T-helper 2 cell treated with Interferon-gamma antibody and Interleukin-4, amounts not matched to agents 100 ng/mL and 5 ng/mL, for 36 hours (primary cell): Measurements from ENCODE around the gene ZBTB42. TPM values are rescaled to one million over a fixed set of nuclear protein-coding genes. Genes with fewer than 3 reads are reported as not detected.

Source experiments
- intact Hi-C: fragments of 100-400 bp; cut with micrococcal nuclease; formaldehyde crosslinking; loops from one replicate; pipeline ENCODE4 v1.15.1; 2023
- total RNA-seq: library from RNA; stranded (reverse); gene quantifications from 2 replicates; pipeline ENCODE4 v1.2.3, GENCODE V29; 2022

ZBTB42 gene
- total RNA-seq, result 5.4 and 5.5 TPM in 2 replicates

GRCh38 chr14:104800771-104801519, at the start of gene ZBTB42:
ZBTB42 (plus strand) TSS chr14:104801101; CDS start chr14:104801198, 97 bp downstream.
- intact Hi-C loops, result loop anchor here (1.0 to 2.0 kb wide), 3 partner anchors 25 to 48 kb away; partner anchors contain the start of gene SIVA1

GRCh38 chr14:104751539-104752422, 49.1 kb upstream of the ZBTB42 start:
- intact Hi-C loops, result loop anchor here (2.0 kb wide), 3 partner anchors 27 to 269 kb away; partner anchors contain the start of genes ADSS1 and CDCA4

- intact Hi-C loops, result loop anchor here (2.0 kb wide), 3 partner anchors 28 to 268 kb away; partner anchors contain the start of genes ADSS1 and CDCA4
Observed at GRCh38 chr14:104752423-104752734, 48.5 kb upstream of the ZBTB42 start.

DNA sequence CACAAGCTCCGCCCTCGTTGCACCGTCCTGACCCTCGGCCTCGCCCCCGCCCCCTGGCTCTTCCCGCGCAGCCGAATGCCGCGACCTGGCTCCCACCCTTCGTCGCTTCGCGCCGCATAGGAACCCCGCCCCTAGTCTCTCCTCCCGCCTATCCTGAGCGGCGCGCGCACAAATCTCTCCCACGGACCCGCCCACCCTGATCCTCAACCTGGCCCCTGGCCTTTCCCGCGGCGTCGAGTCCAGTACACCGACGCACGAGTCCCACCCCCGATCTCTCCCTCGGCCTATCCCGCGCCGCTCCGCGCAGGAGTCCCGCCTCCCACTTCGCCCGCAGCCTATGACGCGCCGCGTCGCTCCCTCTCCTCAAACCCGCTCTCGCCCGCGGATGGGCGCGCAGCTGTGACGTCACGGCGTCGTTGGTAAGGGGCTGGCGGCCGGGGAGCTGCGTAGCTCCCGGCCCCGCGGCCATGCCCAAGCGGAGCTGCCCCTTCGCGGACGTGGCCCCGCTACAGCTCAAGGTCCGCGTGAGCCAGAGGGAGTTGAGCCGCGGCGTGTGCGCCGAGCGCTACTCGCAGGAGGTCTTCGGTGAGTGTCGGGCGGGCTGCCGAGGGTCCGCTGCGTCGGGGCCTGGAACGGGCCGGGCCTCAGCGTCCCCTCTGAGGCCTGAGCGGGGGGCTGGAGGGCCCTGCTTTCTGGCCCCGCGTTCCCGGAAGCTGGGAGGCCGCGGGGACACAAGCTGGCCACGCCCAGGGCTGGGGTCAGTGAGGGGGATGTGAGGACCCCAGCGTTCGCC, 48.0 kb upstream of the ZBTB42 start, which contains the start of gene SIVA1:
Gene SIVA1, plus strand, starts transcription at position 413 of the 793 bp plus-strand sequence. Its CDS starts 55 bp downstream, at position 468.
- intact Hi-C loops, result loop anchor here (1.0 to 2.0 kb wide), 4 partner anchors 28 to 268 kb away; partner anchors contain the start of genes ADSS1 and CDCA4

DNA sequence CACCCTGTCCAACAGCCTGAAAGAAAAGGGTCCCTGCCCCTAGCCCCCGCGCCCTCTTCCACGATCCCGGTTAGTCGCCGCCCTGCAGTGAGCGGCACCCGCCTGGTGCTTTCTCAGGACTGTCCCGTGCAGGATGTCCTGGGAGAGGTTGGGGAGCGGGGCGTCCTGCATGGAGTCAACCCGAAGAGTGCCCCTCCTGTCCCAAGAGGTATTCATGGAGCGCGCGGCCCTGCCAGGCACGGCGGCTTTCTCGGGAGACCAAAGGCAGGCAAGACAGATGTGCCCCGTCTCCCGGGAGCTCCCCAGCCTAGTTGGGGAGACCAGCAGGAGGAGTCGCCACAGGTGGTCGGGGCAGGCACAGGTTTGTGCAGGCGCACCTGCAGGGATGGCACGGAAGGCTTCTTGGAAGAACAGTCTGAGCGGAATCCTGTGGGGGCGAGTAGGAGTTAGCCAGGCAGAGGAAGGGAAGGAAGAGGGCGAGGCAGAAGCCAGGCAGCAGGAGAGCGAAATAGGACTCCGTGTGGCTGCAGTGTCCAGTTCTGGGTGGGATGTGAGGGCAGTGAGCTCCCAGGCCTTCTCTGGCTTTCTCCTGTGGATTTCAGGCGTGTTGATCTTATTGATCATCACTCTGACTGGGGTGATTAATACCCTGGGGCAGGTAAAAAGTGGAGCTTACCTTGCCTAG, 47.2 kb upstream of the ZBTB42 start:
- intact Hi-C loops, result loop anchor here (1.0 to 2.0 kb wide), 4 partner anchors 29 to 267 kb away; partner anchors contain the start of genes ADSS1 and CDCA4

- intact Hi-C loops, result no loop called here
Observed at GRCh38 chr14:104754213-104754851, 46.6 kb upstream of the ZBTB42 start.

GRCh38 chr14:104755621-104756020, 45.3 kb upstream of the ZBTB42 start:
- intact Hi-C loops, result no loop called here

DNA sequence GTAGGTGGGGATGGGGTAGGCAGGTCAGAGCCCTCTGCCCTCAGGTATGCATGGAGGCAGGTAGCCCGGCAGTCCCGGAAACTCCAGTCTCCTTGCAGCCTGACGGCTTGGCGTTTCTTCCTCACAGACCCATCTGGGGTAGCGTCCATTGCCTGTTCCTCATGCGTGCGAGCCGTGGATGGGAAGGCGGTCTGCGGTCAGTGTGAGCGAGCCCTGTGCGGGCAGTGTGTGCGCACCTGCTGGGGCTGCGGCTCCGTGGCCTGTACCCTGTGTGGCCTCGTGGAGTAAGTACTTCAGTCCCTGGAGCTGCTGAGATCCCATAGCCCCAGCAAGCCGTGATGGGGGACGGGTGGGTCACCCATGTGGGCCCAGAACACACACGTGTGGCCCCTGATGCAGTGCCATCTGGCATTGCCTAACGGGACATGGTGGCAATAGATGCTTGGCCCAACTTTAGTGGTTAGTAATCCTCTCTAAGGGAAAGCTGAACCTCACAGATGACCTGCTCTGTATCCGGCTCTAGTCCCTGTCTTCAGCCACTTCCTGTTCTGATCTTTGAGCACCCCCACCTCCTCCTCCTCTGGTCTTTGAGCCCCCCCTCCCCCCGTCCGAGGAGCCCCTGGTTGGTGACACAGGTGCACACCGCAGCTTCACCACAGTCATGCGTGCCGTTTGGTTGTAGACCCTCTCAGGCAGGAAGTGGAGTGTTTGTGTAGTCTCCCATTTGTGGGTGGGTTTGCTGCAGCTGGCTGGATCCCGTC, 44.2 kb upstream of the ZBTB42 start:
- intact Hi-C loops, result no loop called here

DNA sequence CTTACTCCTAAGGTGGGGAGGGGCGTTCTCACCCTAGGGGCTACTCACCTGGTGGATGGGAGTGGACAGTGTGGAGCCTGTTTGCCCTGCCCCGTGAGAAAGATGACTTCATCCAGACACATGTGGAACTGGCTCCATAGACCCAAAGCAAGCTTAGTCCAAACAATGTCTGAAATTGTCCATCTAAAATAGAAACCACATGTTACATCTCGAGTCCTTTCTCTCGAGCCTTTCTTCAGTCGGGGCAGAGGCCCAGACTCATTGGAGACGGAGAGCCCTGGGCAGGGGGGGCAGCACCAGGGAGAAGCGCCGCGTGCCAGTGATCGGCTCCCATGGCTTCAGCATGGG, 43.7 kb upstream of the ZBTB42 start:
- intact Hi-C loops, result no loop called here

DNA sequence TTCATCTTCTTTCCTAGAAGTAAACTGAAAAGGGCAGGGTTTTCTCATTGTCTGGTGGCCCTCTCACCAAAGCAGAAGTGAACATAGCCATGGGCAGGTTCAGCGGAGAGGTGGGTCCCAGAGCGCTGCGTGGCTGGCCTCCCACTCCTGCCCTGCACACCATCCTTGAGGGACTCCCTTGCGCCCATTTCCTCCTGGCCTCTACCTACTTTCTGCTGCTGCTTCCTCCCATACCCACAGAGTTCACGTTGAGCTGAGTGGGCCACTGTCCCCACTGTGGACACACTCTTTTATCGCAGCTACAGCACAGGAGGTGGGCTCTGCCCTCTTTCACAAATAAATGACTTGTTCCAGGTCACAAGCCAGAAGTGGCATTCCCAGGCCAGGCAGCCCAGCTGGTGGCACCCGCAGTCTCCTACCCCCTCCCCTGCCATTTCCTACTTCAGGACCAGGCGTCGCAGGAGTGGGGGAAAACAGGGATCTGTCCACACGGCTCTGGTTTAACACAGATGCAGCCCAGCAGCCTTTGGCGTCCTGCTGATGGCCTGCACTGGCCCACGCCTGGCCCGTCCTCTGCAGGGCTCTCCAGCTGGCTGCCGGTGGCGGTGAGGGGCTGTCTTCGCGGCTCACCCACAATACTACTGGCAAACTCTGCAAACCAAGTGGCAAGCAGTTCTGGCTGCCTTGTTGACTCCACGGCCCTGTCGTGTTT, 43.1 kb upstream of the ZBTB42 start:
- intact Hi-C loops, result no loop called here

- intact Hi-C loops, result no loop called here
Observed at GRCh38 chr14:104758981-104759969, 41.6 kb upstream of the ZBTB42 start.

- intact Hi-C loops, result no loop called here
Observed at GRCh38 chr14:104765517-104765916, 35.4 kb upstream of the ZBTB42 start.

DNA sequence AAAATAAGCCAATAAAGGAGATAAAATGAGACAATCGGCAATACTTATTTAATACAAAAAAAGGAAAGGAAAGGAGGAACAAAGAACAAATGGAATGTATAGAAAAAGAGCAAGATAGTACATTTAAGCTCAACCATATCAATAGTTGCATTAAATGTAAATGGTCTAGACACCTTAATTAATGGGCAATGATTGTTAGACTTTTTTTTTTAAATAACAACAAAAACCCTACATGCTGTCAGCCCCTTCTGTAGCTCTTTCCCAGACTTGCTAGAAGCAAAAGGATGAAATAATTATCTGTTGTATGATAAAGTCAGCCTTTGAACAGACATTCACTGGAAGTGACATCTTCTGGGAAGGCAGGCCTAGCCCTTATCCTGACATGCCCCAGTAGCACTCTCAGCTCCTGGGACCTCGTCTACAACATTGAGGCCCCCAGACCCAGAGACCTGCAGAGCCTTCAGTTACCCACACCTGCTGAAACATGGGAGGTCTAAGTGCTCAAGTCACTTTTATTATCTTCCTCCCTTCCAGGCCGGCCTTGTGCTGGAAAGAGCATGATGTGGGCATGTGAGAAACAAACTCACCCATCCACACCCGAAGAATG, 34.5 kb upstream of the ZBTB42 start:
- intact Hi-C loops, result no loop called here

- intact Hi-C loops, result no loop called here
Observed at GRCh38 chr14:104766863-104767633, 33.9 kb upstream of the ZBTB42 start.

GRCh38 chr14:104767634-104767918, 33.3 kb upstream of the ZBTB42 start:
- intact Hi-C loops, result no loop called here
